ENCODE results near the gene SLC16A10. TPM values are rescaled to one million over a fixed set of nuclear protein-coding genes. Genes with fewer than 3 reads are reported as not detected.
"Not testable (repeated sequence)": the region's sequence is repeated elsewhere in the genome, so short reads cannot be mapped to it uniquely, and the experiment has no call there.

The SLC16A10 gene
- total RNA-seq, 4 donors from 2014 or later = 0.15 to 3.4 (median 1.6) TPM

DNA sequence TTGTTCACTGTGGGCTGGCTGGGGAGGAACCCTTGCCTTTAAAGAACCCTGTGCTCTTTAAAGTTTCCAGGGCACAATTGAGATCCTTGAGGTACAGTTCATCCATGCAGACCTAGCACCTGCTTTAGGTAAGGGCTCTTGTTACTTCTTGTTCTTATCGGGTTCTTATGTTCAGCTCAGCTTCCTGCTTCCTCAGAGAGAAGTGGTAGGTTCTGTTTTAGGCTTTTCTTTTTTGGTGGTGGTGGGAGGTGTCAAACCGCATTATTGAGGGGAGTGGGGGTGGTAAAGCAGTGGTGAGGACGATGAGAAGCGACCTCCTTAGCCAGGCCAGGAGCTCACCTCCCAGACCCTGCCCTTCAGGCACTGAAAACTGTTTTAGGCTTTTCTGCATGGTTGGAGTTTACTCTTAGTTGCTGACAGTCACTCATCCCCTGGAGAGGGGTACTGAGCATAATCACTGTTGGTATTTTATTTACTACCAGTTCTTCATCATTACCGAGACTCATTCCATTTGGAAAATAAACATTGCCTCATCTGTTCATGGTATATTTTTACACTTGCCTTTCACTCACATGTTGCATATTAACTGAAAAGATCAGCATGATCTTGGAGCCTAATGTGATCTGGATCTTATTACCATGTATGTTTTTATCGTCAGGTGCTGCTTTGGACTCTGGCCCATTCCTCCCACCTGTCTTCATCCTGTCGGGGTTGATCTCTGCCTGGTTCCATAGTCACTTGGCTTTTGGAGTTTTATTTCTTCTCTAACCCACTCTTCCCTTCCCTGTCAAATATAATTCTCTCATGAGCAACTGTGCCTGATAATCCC is 35.4 kb downstream of the SLC16A10 start:
- intact Hi-C loops (cut with DNase I) = no loop called here
- TF ChIP-seq, protein P1, sequence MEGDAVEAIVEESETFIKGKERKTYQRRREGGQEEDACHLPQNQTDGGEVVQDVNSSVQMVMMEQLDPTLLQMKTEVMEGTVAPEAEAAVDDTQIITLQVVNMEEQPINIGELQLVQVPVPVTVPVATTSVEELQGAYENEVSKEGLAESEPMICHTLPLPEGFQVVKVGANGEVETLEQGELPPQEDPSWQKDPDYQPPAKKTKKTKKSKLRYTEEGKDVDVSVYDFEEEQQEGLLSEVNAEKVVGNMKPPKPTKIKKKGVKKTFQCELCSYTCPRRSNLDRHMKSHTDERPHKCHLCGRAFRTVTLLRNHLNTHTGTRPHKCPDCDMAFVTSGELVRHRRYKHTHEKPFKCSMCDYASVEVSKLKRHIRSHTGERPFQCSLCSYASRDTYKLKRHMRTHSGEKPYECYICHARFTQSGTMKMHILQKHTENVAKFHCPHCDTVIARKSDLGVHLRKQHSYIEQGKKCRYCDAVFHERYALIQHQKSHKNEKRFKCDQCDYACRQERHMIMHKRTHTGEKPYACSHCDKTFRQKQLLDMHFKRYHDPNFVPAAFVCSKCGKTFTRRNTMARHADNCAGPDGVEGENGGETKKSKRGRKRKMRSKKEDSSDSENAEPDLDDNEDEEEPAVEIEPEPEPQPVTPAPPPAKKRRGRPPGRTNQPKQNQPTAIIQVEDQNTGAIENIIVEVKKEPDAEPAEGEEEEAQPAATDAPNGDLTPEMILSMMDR (IDR thresholded peaks at IDR 0.05) = no peak
- no peak for TF ChIP-seq POLR2A (IDR thresholded peaks at IDR 0.05)
- Histone ChIP-seq H3K4me3 (no peak overlapping the region), H3K27me3 (no peaks in the 10 kb centered on the region), H3K36me3 (no peaks in the 10 kb centered on the region), H3K9me3 (no peaks in the 10 kb centered on the region), H3K27ac (no peak overlapping the region), H3K4me1 (no peaks in the 10 kb centered on the region)
- WGBS, 2 donors = 68 to 81% methylated on average over 6 to 7 of the region's 7 CpGs
- no peak for DNase-seq

DNA sequence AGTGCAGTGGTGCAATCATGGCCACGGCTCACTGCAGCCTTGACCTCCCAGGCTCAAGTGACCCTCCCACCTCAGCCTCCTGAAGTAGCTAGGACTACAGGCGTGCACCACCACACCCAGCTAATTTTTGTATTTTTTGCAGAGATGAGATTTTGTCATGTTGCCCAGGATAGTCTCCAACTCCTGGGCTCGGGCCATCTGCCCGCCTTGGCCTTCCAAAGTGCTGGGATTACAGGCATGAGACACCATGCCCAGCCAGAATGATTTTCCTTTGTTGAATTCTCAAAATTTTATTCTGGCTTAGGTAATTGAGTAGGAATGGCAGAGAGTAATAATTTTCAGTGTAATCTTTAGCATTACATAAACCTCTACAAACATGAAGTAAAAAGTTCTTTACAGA is 37.1 kb downstream of the SLC16A10 start:
- H3K27ac ChIP-seq = no peak overlapping the region
- no peak for DNase-seq
- no peaks in the 10 kb centered on the region for H3K9me3 ChIP-seq
- WGBS, 2 donors = 75 to 78% methylated on average over 4 of the region's 4 CpGs
- H3K4me3 ChIP-seq = no peak overlapping the region
- intact Hi-C loops (cut with DNase I) = no loop called here
- no peaks in the 10 kb centered on the region for H3K36me3 ChIP-seq
- no peaks in the 10 kb centered on the region for H3K4me1 ChIP-seq
- TF ChIP-seq POLR2A (IDR thresholded peaks at IDR 0.05) = no peak
- TF ChIP-seq, protein P1 (IDR thresholded peaks at IDR 0.05) = no peak
- no peaks in the 10 kb centered on the region for H3K27me3 ChIP-seq

DNA sequence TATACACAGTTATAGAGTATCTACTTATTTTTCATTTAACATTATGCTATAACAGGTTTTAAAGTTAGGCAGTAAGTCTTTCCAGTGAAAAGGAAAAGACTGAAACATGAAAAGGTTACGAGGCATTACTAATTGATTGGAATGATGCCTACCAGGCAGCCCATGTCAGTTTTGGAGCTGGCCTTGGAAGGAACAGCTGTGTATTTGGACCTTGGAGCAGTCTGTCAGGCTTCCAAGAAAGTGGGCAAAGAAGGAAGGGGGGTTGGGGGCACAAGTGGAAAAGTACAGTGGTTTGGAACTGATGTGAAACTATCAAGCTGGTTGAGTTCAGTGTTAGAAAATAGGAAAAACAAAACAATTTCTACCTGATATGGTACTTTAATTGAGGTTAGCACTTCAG is 41.7 kb downstream of the SLC16A10 start:
- intact Hi-C loops (cut with DNase I) = no loop called here
- H3K27me3 ChIP-seq = no peaks in the 10 kb centered on the region
- WGBS, 2 donors = 36 to 42% methylated on average over 1 of the region's 1 CpG
- no peaks in the 10 kb centered on the region for H3K9me3 ChIP-seq
- no peak for TF ChIP-seq POLR2A (IDR thresholded peaks at IDR 0.05)
- TF ChIP-seq, protein P1 (IDR thresholded peaks at IDR 0.05) = no peak
- H3K27ac ChIP-seq = no peak overlapping the region
- no peak overlapping the region for H3K4me3 ChIP-seq
- H3K36me3 ChIP-seq = no peaks in the 10 kb centered on the region
- no peaks in the 10 kb centered on the region for H3K4me1 ChIP-seq
- no peak for DNase-seq

DNA sequence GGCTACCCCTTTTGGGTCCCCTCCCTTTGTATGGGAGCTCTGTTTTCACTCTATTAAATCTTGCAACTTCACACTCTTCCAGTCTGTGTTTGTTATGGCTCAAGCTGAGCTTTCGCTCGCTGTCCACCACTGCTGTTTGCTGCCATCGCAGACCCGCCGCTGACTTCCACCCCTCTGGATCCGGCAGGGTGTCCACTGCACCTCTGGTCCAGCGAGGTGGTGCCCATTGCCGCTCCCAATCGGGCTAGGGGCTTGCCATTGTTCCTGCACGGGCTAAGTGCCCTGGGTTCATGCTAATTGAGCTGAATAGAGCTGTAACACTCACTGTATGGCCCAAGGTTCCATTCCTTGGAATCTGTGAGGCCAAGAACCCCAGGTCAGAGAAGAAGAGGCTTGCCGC is 43.7 kb downstream of the SLC16A10 start:
- WGBS, 2 donors = 87 to 100% methylated on average over 6 to 9 of the region's 11 CpGs

DNA sequence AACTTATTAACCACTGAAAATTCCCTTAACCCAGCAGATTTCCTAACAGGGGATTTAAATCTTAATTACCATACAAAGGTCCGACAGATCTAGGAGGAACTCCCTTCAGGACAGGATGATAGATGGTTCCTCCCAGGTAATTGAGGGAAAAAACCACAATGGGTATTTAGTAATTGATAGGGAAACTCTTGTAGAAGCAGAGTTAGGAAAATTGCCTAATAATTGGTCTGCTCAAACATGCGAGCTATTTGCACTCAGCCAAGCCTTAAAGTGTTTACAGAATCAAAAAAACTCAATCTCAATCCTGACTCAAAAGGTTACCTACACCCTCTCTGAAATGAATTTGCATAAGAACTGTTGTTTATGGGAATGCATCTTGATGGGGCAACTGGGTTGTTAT is 45.4 kb downstream of the SLC16A10 start:
- H3K4me3 ChIP-seq; DNase-seq; intact Hi-C loops (cut with DNase I); H3K27ac ChIP-seq; H3K4me1 ChIP-seq; H3K36me3 ChIP-seq; H3K9me3 ChIP-seq; H3K27me3 ChIP-seq: not testable (repeated sequence)
- WGBS, 2 donors = 25 to 42% methylated on average over 1 to 2 of the region's 2 CpGs

More for the DNA sequence above, 43.7 kb downstream of the SLC16A10 start:
- H3K27ac ChIP-seq; H3K4me3 ChIP-seq; H3K4me1 ChIP-seq; H3K27me3 ChIP-seq; H3K36me3 ChIP-seq; H3K9me3 ChIP-seq; DNase-seq; intact Hi-C loops (cut with DNase I): not testable (repeated sequence)

DNA sequence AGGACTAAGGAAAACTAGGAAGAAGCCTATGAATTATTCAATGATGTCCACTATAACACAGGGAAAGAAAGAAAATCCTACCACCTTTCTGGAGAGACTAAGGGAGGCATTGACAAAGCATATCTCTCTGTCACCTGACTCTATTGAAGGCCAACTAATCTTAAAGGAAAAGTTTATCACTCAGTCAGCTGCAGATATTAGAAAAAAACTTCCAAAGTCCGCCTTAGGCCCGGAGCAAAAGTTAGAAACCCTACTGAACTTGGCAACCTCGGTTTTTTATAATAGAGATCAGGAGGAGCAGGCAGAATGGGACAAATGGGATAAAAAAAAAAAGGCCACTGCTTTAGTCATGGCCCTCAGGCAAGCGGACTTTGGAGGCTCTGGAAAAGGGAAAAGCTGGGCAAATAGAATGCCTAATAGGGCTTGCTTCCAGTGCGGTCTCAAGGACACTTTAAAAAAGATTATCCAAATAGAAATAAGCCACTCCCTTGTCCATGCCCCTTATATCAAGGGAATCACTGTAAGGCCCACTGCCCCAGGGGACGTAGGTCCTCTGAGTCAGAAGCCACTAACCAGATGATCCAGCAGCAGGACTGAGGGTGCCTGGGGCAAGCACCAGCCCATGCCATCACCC is 47.0 kb downstream of the SLC16A10 start:
- DNase-seq; H3K4me3 ChIP-seq; intact Hi-C loops (cut with DNase I); H3K36me3 ChIP-seq; H3K27ac ChIP-seq; H3K4me1 ChIP-seq; H3K27me3 ChIP-seq; H3K9me3 ChIP-seq: not testable (repeated sequence)
- 76 to 78% methylated on average over 6 of the region's 6 CpGs for WGBS, 2 donors

DNA sequence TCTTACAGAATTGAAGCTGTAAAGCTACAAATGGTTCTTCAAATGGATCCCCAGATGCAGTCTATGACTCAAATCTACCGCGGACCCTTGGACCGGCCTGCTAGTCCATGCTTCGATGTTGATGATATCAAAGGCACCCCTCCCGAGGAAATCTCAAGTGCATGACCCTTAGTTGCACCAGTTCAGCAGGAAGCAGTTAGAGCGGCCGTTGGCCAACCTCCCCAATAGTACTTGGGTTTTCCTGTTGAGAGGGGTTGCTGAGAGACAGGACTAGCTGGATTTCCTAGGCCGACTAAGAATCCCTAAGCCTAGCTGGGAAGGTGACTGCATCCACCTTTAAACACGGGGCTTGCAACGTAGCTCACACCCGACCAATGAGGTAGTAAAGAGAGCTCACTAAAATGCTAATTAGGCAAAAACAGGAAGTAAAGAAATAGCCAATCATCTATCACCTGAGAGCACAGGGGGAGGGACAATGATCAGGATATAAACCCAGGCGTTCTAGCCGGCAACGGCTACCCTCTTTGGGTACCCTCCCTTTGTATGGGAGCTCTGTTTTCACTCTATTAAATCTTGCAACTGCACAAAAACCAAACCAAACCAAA is 50.3 kb downstream of the SLC16A10 start:
- 77 to 94% methylated on average over 11 to 13 of the region's 14 CpGs for WGBS, 2 donors
- H3K36me3 ChIP-seq; intact Hi-C loops (cut with DNase I): not testable (repeated sequence)

More for the DNA sequence above, 50.3 kb downstream of the SLC16A10 start:
- not testable (repeated sequence) for H3K4me1 ChIP-seq, H3K27ac ChIP-seq, H3K4me3 ChIP-seq, DNase-seq, H3K9me3 ChIP-seq, H3K27me3 ChIP-seq
